BE2C (cell line): ENCODE measurements around the gene CCT6B.

Experiments used
- DNase-seq: peaks from one replicate; pipeline ENCODE4 v3.0.0-alpha.2; 2020
- H3K27me3 ChIP-seq: fragments of 250-450 bp; sonication (Bioruptor Pico); 2 replicates; pipeline ENCODE4 v1.5.1; 2020; ENCODE audit warnings: mild to moderate bottlenecking
- H3K36me3 ChIP-seq: fragments of 250-450 bp; sonication (Bioruptor Pico); 2 replicates; pipeline ENCODE4 v1.5.1; 2020; ENCODE audit warnings: mild to moderate bottlenecking
- H3K4me1 ChIP-seq: fragments of 250-450 bp; sonication (Bioruptor Pico); 2 replicates; pipeline ENCODE4 v1.5.1; 2020
- H3K4me3 ChIP-seq: 2 replicates; pipeline ENCODE4 v1.5.1; 2011; ENCODE audit warnings: low read depth, low read length
- H3K9me3 ChIP-seq: fragments of 250-450 bp; sonication (Bioruptor Pico); 2 replicates; pipeline ENCODE4 v1.5.1; 2020
- TF ChIP-seq, protein P1 (sequence below): IDR thresholded peaks from 2 replicates; pipeline ENCODE4 v1.5.1; 2012; ENCODE audit warnings: mild to moderate bottlenecking, low read depth, low read length

Gene CCT6B

GRCh38 chr17:34926661-34927060 is 34.6 kb downstream of the CCT6B start:
- Histone ChIP-seq H3K9me3 (no peaks in the 10 kb centered on the region), H3K36me3 (no peaks in the 10 kb centered on the region), H3K4me1 (no peaks in the 10 kb centered on the region), H3K27me3 (peaks cover 9% of the 10 kb centered on the region), H3K4me3 (no peak overlapping the region)
- TF ChIP-seq, protein P1, sequence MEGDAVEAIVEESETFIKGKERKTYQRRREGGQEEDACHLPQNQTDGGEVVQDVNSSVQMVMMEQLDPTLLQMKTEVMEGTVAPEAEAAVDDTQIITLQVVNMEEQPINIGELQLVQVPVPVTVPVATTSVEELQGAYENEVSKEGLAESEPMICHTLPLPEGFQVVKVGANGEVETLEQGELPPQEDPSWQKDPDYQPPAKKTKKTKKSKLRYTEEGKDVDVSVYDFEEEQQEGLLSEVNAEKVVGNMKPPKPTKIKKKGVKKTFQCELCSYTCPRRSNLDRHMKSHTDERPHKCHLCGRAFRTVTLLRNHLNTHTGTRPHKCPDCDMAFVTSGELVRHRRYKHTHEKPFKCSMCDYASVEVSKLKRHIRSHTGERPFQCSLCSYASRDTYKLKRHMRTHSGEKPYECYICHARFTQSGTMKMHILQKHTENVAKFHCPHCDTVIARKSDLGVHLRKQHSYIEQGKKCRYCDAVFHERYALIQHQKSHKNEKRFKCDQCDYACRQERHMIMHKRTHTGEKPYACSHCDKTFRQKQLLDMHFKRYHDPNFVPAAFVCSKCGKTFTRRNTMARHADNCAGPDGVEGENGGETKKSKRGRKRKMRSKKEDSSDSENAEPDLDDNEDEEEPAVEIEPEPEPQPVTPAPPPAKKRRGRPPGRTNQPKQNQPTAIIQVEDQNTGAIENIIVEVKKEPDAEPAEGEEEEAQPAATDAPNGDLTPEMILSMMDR: no peak
- DNase-seq: no peak

DNA sequence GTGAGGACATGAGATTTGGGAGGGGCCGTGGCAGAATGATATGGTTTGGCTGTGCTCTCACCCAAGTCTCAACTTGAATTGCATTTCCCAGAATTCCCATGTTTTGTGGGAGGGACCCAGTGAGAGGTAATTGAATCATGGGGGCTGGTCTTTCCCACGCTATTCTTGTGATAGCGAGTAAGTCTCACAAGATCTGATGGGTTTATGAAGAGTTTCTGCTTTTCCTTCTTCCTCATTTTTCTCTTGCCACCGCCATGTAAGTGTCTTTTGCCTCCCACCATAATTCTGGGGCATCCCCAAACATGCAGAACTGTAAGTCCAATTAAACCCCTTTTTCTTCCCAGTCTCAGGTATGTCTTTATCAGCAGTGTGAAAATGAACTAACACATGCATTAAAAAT is 40.6 kb downstream of the CCT6B start:
- Histone ChIP-seq H3K27me3 (no peaks in the 10 kb centered on the region), H3K36me3 (no peaks in the 10 kb centered on the region), H3K9me3 (no peaks in the 10 kb centered on the region), H3K4me1 (no peaks in the 10 kb centered on the region), H3K4me3 (no peak overlapping the region)
- DNase-seq: no peak
- TF ChIP-seq, protein P1: no peak

DNA sequence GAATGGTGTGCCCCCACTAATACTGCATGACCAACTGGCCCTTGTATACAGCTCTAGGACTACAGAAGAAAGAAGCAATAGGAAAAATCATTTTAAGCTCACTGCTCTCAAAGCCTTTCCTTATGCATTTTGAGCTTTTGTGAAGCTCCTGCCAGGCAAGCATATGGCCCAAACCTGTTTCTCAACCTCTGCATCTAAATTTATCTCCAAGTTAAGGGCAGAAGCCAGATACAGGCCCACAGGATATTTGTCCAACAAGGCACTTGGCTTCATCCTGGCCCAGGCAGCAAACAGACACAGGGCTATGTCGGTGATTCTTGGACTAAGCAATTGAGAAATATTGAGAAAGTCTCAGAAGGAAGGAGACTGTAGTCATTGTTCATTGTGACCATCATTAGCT is 43.9 kb downstream of the CCT6B start:
- no peak for DNase-seq
- H3K4me1 ChIP-seq: no peaks in the 10 kb centered on the region
- TF ChIP-seq, protein P1: no peak

DNA sequence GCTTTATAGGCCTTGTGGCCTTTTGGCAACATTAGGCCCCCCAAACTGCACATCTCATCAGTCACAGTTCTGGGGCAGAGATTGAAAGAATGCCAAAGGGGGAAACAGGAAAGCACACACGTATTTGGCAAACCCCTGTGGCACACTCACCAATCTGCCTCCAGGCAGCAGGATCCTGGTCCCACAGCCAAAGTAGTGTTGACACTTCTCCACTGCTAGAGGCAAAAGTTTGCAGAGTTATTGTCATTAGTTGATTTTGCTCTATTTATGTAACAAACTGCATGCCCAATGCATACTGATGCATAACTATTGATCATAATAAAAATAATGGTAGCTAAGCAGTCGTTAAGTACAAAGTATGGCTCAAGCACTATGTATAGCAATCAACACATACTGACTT is 45.1 kb downstream of the CCT6B start:
- Histone ChIP-seq H3K9me3 (no peaks in the 10 kb centered on the region), H3K27me3 (no peaks in the 10 kb centered on the region), H3K4me1 (no peaks in the 10 kb centered on the region), H3K36me3 (no peaks in the 10 kb centered on the region), H3K4me3 (no peak overlapping the region)
- TF ChIP-seq, protein P1: no peak
- no peak for DNase-seq

More for the DNA sequence above, 43.9 kb downstream of the CCT6B start:
- Histone ChIP-seq H3K4me3 (no peak overlapping the region), H3K27me3 (no peaks in the 10 kb centered on the region), H3K36me3 (no peaks in the 10 kb centered on the region), H3K9me3 (no peaks in the 10 kb centered on the region)

DNA sequence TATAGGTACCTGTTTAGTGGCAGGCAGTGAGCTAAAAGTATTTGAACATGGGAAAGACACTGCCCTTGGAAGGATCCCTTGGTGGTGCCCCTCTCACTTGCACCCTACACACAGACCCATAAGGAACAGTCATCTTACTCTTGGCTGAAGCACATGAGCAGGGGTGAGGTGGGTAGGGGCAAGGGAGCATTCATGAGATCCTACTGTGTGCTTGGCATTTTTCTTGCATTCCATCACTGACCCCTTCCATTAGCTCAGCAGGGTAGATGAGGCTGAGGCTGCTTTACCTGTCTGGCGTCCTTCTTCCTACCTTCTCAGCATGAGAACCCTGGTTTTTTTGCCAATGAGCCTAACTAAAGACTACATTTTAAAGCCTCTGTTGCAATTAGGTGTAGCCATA is 48.3 kb downstream of the CCT6B start:
- no peaks in the 10 kb centered on the region for H3K4me1 ChIP-seq
- H3K27me3 ChIP-seq: no peaks in the 10 kb centered on the region
- no peaks in the 10 kb centered on the region for H3K9me3 ChIP-seq
- H3K36me3 ChIP-seq: no peaks in the 10 kb centered on the region
- TF ChIP-seq, protein P1: no peak
- no peak overlapping the region for H3K4me3 ChIP-seq
- no peak for DNase-seq

DNA sequence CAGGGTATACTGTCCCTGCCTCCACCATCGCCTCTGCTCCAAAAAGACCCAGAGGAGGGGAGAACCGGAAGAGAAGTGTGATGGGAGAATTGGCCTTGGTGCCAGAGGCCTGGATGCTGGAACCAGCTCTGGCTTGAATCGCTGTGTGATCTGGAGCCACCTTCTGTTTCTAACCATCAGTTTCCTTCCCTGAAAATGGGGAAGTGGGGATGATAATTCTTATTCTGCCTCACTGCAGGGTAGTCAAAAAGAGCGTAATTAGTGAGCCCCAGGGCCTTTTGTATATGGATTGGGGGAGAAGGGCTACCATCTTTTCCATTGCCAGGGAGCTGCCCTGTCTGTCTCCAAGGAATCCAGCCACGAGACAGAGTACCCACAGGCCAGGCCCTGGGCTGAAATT is 52.2 kb downstream of the CCT6B start:
- no peak overlapping the region for H3K4me3 ChIP-seq
- H3K36me3 ChIP-seq: no peaks in the 10 kb centered on the region
- DNase-seq: no peak
- H3K27me3 ChIP-seq: no peaks in the 10 kb centered on the region
- TF ChIP-seq, protein P1: no peak
- H3K9me3 ChIP-seq: no peaks in the 10 kb centered on the region
- no peaks in the 10 kb centered on the region for H3K4me1 ChIP-seq
